HG03108 (cell line): ENCODE data around the gene STAT5A.
"Not testable (repeated sequence)": the region's sequence is repeated elsewhere in the genome, so short reads cannot be mapped to it uniquely, and the experiment has no call there.

Experiments used
- ATAC-seq: cut with Tn5 transposase; IDR thresholded peaks from one replicate; pipeline ENCODE4 v1.9.1; 2021; ENCODE audit warnings: moderate library complexity; ENCODE audit not compliant: unreplicated experiment

The STAT5A gene

DNA sequence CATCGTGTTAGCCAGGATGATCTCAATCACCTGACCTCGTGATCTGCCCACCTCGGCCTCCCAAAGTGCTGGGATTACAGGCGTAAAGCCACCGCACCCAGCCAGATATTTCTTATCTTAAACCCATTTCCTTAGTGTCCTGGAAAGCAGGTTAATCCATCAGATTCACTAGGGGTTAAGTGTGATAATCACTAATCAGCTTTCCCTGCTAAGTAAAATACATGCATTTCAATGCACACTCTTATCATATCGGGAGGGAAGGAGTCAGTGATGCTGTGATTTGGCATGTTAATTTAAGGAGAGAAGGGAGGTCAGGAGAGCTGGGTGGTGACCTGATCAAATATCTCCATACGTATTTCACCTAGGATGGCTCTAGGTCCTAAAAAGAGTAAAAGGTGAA, 70.8 kb downstream of the STAT5A start:
- ATAC-seq: no peak

DNA sequence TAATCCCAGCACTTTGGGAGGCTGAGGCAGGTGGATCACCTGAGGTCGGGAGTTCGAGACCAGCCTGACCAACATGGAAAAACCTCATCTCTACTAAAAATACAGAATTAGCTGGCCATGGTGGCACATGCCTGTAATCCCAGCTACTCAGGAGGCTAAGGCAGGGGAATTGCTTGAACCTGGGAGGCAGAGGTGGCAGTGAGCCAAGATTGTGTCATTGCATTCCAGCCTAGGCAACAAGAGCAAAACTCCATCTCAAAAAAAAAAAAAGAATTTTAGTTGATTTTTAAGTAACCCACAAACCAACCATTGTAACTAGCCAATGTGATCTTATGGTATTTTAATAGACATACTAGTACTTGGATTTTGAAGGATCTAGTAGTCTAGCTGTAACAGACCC, 72.1 kb downstream of the STAT5A start:
- ATAC-seq: not testable (repeated sequence)
